ENCODE data around the gene TSPAN18. TPM values are rescaled to one million over a fixed set of nuclear protein-coding genes. Genes with fewer than 3 reads are reported as not detected.

Gene TSPAN18
- total and polyA plus RNA-seq, 8 donors = 27.2 to 85.8 (median 63.7) TPM

- no peaks in the 10 kb centered on the region for H3K9me3 ChIP-seq
- intact Hi-C loops (cut with DNase I) = no loop called here
- ATAC-seq (no peak), DNase-seq (peak in 1 of 4 donors; percentile 12)
- no peaks in the 10 kb centered on the region for H3K4me1 ChIP-seq
- H3K36me3 ChIP-seq = no peaks in the 10 kb centered on the region
- H3K27ac ChIP-seq = no peak overlapping the region
- no peak for TF ChIP-seq CTCF (IDR thresholded peaks at IDR 0.05)
- no peak overlapping the region for H3K4me3 ChIP-seq
- H3K27me3 ChIP-seq = no peaks in the 10 kb centered on the region
Observed at GRCh38 chr11:44787981-44788380, 61.2 kb downstream of the TSPAN18 start.

- TF ChIP-seq CTCF (IDR thresholded peaks at IDR 0.05) = no peak
- Histone ChIP-seq H3K27me3 (no peaks in the 10 kb centered on the region), H3K4me3 (no peak overlapping the region), H3K9me3 (no peaks in the 10 kb centered on the region), H3K36me3 (no peaks in the 10 kb centered on the region), H3K4me1 (no peaks in the 10 kb centered on the region), H3K27ac (no peak overlapping the region)
- DNase-seq (peak in 1 of 4 donors; percentile 11), ATAC-seq (no peak)
- intact Hi-C loops (cut with DNase I) = no loop called here
Observed at GRCh38 chr11:44788536-44789261, 61.9 kb downstream of the TSPAN18 start.

- Histone ChIP-seq H3K27me3 (no peaks in the 10 kb centered on the region), H3K4me3 (no peak overlapping the region), H3K9me3 (no peaks in the 10 kb centered on the region), H3K4me1 (no peaks in the 10 kb centered on the region), H3K27ac (no peak overlapping the region), H3K36me3 (no peaks in the 10 kb centered on the region)
- intact Hi-C loops (cut with DNase I) = no loop called here
- DNase-seq (no peak), ATAC-seq (no peak)
- TF ChIP-seq CTCF (IDR thresholded peaks at IDR 0.05) = no peak
Observed at GRCh38 chr11:44789496-44789895, 62.7 kb downstream of the TSPAN18 start.

- no peaks in the 10 kb centered on the region for H3K27me3 ChIP-seq
- ATAC-seq (no peak), DNase-seq (peak in 1 of 4 donors; percentile 6)
- no peak for TF ChIP-seq CTCF (IDR thresholded peaks at IDR 0.05)
- H3K4me3 ChIP-seq = no peak overlapping the region
- no peaks in the 10 kb centered on the region for H3K9me3 ChIP-seq
- intact Hi-C loops (cut with DNase I) = no loop called here
- no peak overlapping the region for H3K27ac ChIP-seq
- no peaks in the 10 kb centered on the region for H3K4me1 ChIP-seq
- no peaks in the 10 kb centered on the region for H3K36me3 ChIP-seq
Observed at GRCh38 chr11:44790211-44790610, 63.4 kb downstream of the TSPAN18 start.

GRCh38 chr11:44791316-44791925, 64.7 kb downstream of the TSPAN18 start:
- Histone ChIP-seq H3K36me3 (no peaks in the 10 kb centered on the region), H3K4me1 (no peaks in the 10 kb centered on the region), H3K27me3 (no peaks in the 10 kb centered on the region), H3K9me3 (no peaks in the 10 kb centered on the region), H3K4me3 (no peak overlapping the region), H3K27ac (no peak overlapping the region)
- DNase-seq (peak in 1 of 4 donors; percentile 21), ATAC-seq (no peak)
- intact Hi-C loops (cut with DNase I) = no loop called here
- TF ChIP-seq CTCF (IDR thresholded peaks at IDR 0.05) = no peak
